Vagina (tissue), 2 donors: ENCODE measurements around the gene XK. TPM values are rescaled to one million over a fixed set of nuclear protein-coding genes. Genes with fewer than 3 reads are reported as not detected.

Source experiments
- DNase-seq, 2 donors: peaks; one replicate each; pipeline ENCODE4 v3.0.0-alpha.2; 2017; ENCODE audit errors: extremely low spot score in 2 of 2
- H3K27ac ChIP-seq: fragments of 200-600 bp; sonication (generic); one replicate; pipeline ENCODE4 v1.5.1; 2019
- H3K27me3 ChIP-seq: fragments of 200-600 bp; sonication (generic); one replicate; pipeline ENCODE4 v1.5.1; 2019
- H3K36me3 ChIP-seq, 2 donors: fragments of 200-600 bp; sonication (generic); one replicate each; pipeline ENCODE4 v1.5.1; 2017 to 2019
- H3K4me1 ChIP-seq: fragments of 200-600 bp; sonication (generic); one replicate; pipeline ENCODE4 v1.5.1; 2019
- H3K4me3 ChIP-seq, 2 donors: fragments of 200-600 bp; sonication (generic); 1 replicate in 1 of 2; 2 replicates in 1 of 2; pipeline ENCODE4 v1.5.1; 2016 to 2019
- H3K9me3 ChIP-seq: fragments of 200-600 bp; sonication (generic); one replicate; pipeline ENCODE4 v1.5.1; 2019
- POLR2A ChIP-seq, 2 donors: fragments of 450-650 bp; IDR thresholded peaks; one replicate each; pipeline ENCODE4 v1.6.1; 2017; ENCODE audit warnings: antibody characterized with exemption in 2 of 2, mild to moderate bottlenecking in 2 of 2, moderate library complexity in 2 of 2
- POLR2AphosphoS5 ChIP-seq, 2 donors: sonication (generic); formaldehyde crosslinking; IDR thresholded peaks; one replicate each; pipeline ENCODE4 v1.9.0; 2017; ENCODE audit warnings: antibody characterized with exemption in 2 of 2, mild to moderate bottlenecking in 2 of 2, low read depth in 1 of 2; ENCODE audit not compliant: insufficient read depth in 1 of 2
- intact Hi-C: fragments of 100-400 bp; cut with DNase I; formaldehyde crosslinking; loops from one replicate; pipeline ENCODE4 v1.15.1; 2023
- total RNA-seq: library from RNA; depleted of rRNA; stranded (reverse); fragments of >200 nt; gene quantifications from one replicate; pipeline ENCODE4 v1.2.3, GENCODE V29; 2016
- TF ChIP-seq, protein P1 (sequence below), 3 experiments: fragments of 450-650 bp in 2 of 3; fragments of 200-600 bp in 1 of 3; sonication (generic) in 1 of 3; IDR thresholded peaks; one replicate each; pipeline ENCODE4 v1.5.1; 2017 to 2019; ENCODE audit warnings: antibody characterized with exemption in 3 of 3, mild to moderate bottlenecking in 2 of 3, moderate library complexity in 2 of 3

Gene XK
- total RNA-seq, 1 donor from 2014 or later, result 2.0 TPM

- H3K9me3 ChIP-seq, result no peaks in the 10 kb centered on the region
- H3K4me3 ChIP-seq, result no peak within 1 kb of the TSS
- H3K4me1 ChIP-seq, result no peaks in the 10 kb centered on the region
- TF ChIP-seq POLR2A (IDR thresholded peaks at IDR 0.05) (no peak), POLR2AphosphoS5 (IDR thresholded peaks at IDR 0.05; ENCODE audit: insufficient read depth in 1 of 2, low read depth in 1 of 2) (no peak)
- TF ChIP-seq, protein P1, sequence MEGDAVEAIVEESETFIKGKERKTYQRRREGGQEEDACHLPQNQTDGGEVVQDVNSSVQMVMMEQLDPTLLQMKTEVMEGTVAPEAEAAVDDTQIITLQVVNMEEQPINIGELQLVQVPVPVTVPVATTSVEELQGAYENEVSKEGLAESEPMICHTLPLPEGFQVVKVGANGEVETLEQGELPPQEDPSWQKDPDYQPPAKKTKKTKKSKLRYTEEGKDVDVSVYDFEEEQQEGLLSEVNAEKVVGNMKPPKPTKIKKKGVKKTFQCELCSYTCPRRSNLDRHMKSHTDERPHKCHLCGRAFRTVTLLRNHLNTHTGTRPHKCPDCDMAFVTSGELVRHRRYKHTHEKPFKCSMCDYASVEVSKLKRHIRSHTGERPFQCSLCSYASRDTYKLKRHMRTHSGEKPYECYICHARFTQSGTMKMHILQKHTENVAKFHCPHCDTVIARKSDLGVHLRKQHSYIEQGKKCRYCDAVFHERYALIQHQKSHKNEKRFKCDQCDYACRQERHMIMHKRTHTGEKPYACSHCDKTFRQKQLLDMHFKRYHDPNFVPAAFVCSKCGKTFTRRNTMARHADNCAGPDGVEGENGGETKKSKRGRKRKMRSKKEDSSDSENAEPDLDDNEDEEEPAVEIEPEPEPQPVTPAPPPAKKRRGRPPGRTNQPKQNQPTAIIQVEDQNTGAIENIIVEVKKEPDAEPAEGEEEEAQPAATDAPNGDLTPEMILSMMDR (IDR thresholded peaks at IDR 0.05), result no peak
- H3K36me3 ChIP-seq, result no peaks in the 10 kb centered on the region
- intact Hi-C loops, result no loop called here
- H3K27me3 ChIP-seq, result no peaks in the 10 kb centered on the region
- DNase-seq, result no peak
- no peak within 1 kb of the TSS for H3K27ac ChIP-seq
Observed at GRCh38 chrX:37779857-37780256, 94.3 kb downstream of the XK start, which contains the start of gene CYBB. Gene CYBB, plus strand, starts transcription at chrX:37780059. Its CDS starts 19 bp downstream, at chrX:37780078.

DNA sequence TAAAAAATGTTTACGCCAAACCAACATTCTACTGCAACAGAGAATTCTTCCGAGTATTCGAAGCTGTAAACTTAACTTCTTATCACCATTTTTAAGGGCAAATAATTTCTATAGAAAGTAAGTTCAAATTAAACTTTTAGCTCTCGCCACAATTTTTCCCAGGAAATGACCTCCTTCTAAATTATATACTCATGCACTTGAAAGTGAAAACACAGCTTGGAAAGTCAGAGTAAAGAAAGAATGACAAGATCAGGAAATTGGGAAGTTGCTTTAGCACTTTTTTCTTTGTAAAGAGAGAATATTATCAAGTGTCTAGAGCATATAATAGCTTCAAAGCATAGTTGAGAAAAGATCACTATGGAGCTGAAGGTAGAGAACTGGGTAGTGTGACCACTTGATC is 95.5 kb downstream of the XK start:
- intact Hi-C loops, result no loop called here
- Histone ChIP-seq H3K27ac (no peak overlapping the region), H3K36me3 (no peaks in the 10 kb centered on the region), H3K4me1 (peaks cover 4% of the 10 kb centered on the region), H3K27me3 (no peaks in the 10 kb centered on the region), H3K9me3 (no peaks in the 10 kb centered on the region), H3K4me3 (no peak overlapping the region)
- no peak for TF ChIP-seq POLR2AphosphoS5 (IDR thresholded peaks at IDR 0.05; ENCODE audit: insufficient read depth in 1 of 2, low read depth in 1 of 2)
- TF ChIP-seq, protein P1 (IDR thresholded peaks at IDR 0.05), result no peak
- no peak for TF ChIP-seq POLR2A (IDR thresholded peaks at IDR 0.05)
- no peak for DNase-seq

Other genes with a start within 250 kb of the XK start
- 2.5 TPM for gene LANCL3, start 114.1 kb upstream of the XK start, total RNA-seq
- 6.9 TPM for gene CYBB, start 94.3 kb downstream of the XK start, total RNA-seq
- 18.7 TPM for gene DYNLT3, start 161.8 kb downstream of the XK start, total RNA-seq